Smooth muscle cell (in vitro differentiated cells): Measurements from ENCODE around the gene GPRC5C. TPM values are rescaled to one million over a fixed set of nuclear protein-coding genes. Genes with fewer than 3 reads are reported as not detected.
A peak's percentile ranks its signal among the peaks of the same experiment; 100 is the strongest.

Source experiments
- DNase-seq: peaks from one replicate; lab custom pipeline; 2025; ENCODE audit not compliant: unreplicated experiment; lab: John Stamatoyannopoulos, UW
- H2AFZ ChIP-seq: fragments of 200-600 bp; sonication (generic); 2 replicates; pipeline ENCODE4 v1.6.0; 2016; ENCODE audit warnings: antibody characterized with exemption, low read depth, mild to moderate bottlenecking
- H3F3A ChIP-seq: fragments of 200-600 bp; sonication (generic); 2 replicates; pipeline ENCODE4 v1.6.0; 2017; ENCODE audit warnings: antibody characterized with exemption, low read depth
- H3K27ac ChIP-seq: fragments of 200-600 bp; sonication (generic); 2 replicates; pipeline ENCODE4 v1.5.1; 2016; ENCODE audit warnings: low read depth, mild to moderate bottlenecking
- H3K27me3 ChIP-seq: fragments of 200-600 bp; sonication (generic); 2 replicates; pipeline ENCODE4 v1.6.1; 2016; ENCODE audit warnings: low read depth, mild to moderate bottlenecking
- H3K36me3 ChIP-seq: fragments of 200-600 bp; sonication (generic); 2 replicates; pipeline ENCODE4 v1.5.1; 2016; ENCODE audit warnings: low read depth
- H3K4me1 ChIP-seq: fragments of 200-600 bp; sonication (generic); 2 replicates; pipeline ENCODE4 v1.5.1; 2016; ENCODE audit warnings: low read depth
- H3K4me2 ChIP-seq: fragments of 200-600 bp; sonication (generic); 2 replicates; pipeline ENCODE4 v1.6.0; 2016; ENCODE audit warnings: mild to moderate bottlenecking
- H3K4me3 ChIP-seq: fragments of 200-600 bp; sonication (generic); 2 replicates; pipeline ENCODE4 v1.5.1; 2016; ENCODE audit warnings: mild to moderate bottlenecking
- H3K79me2 ChIP-seq: fragments of 200-600 bp; sonication (generic); 2 replicates; pipeline ENCODE4 v1.6.0; 2016; ENCODE audit warnings: low read depth, mild to moderate bottlenecking
- H3K9ac ChIP-seq: fragments of 200-600 bp; sonication (generic); 2 replicates; pipeline ENCODE4 v1.6.0; 2016; ENCODE audit warnings: low read depth
- H3K9me3 ChIP-seq: fragments of 200-600 bp; sonication (generic); replicated peaks from 2 replicates; pipeline ENCODE4 v1.5.1; 2016; ENCODE audit warnings: low read depth
- H4K20me1 ChIP-seq: fragments of 200-600 bp; sonication (generic); 2 replicates; pipeline ENCODE4 v1.6.0; 2016; ENCODE audit warnings: low read depth
- CTCF ChIP-seq: fragments of 200-600 bp; sonication (generic); IDR thresholded peaks from 2 replicates; pipeline ENCODE4 v1.5.1; 2017; ENCODE audit warnings: borderline replicate concordance, mild to moderate bottlenecking, antibody characterized with exemption; ENCODE audit not compliant: insufficient read depth, poor library complexity, severe bottlenecking
- WGBS: methylation state at CpG from one replicate; pipeline ENCODE4 v1.1.7; 2016; ENCODE audit warnings: low lambda C conversion rate; 5-methylcytosine and 5-hydroxymethylcytosine counted together
- polyA plus RNA-seq: library from polyadenylated mRNA; unstranded; fragments of >200 nt; fragmentation: Nextera tagmentation; extraction: Ambion mirVana; gene quantifications from 2 replicates; pipeline ENCODE4 v1.2.1, GENCODE V29; 2016
- total RNA-seq: library from RNA; depleted of rRNA; stranded (reverse); fragments of >200 nt; gene quantifications from 2 replicates; pipeline ENCODE4 v1.2.3, GENCODE V29; 2014

GPRC5C gene
- total and polyA plus RNA-seq, 2 experiments from 2014 or later = 64.5 to 96.9 TPM

- no peaks in the 10 kb centered on the region for H4K20me1 ChIP-seq
- H3K79me2 ChIP-seq = no peaks in the 10 kb centered on the region
- H3K9ac ChIP-seq = no peak overlapping the region
- H3K27ac ChIP-seq = no peak overlapping the region
- no peaks in the 10 kb centered on the region for H3F3A ChIP-seq
- no peaks in the 10 kb centered on the region for H3K9me3 ChIP-seq
- no peaks in the 10 kb centered on the region for H3K4me1 ChIP-seq
- H3K36me3 ChIP-seq = no peaks in the 10 kb centered on the region
- WGBS = 24% methylated on average over 6 of the region's 6 CpGs
- peak overlapping the region; percentile 59 for H3K4me2 ChIP-seq
- DNase-seq = no peak
- peaks cover 6% of the 10 kb centered on the region for H3K27me3 ChIP-seq
- TF ChIP-seq CTCF = no peak
- no peak overlapping the region for H3K4me3 ChIP-seq
- H2AFZ ChIP-seq = no peak overlapping the region
These were observed 46.7 kb downstream of the GPRC5C start for GRCh38 chr17:74478420-74479100.

- TF ChIP-seq CTCF = no peak
- peaks cover 6% of the 10 kb centered on the region for H3K27me3 ChIP-seq
- no peaks in the 10 kb centered on the region for H4K20me1 ChIP-seq
- H3K9me3 ChIP-seq = no peaks in the 10 kb centered on the region
- no peak overlapping the region for H2AFZ ChIP-seq
- H3K79me2 ChIP-seq = no peaks in the 10 kb centered on the region
- no peak overlapping the region for H3K9ac ChIP-seq
- H3K4me2 ChIP-seq = no peak overlapping the region
- H3K27ac ChIP-seq = no peak overlapping the region
- no peak overlapping the region for H3K4me3 ChIP-seq
- no peaks in the 10 kb centered on the region for H3K36me3 ChIP-seq
- DNase-seq = no peak
- no peaks in the 10 kb centered on the region for H3F3A ChIP-seq
- WGBS = 78% methylated on average over 8 of the region's 8 CpGs
- H3K4me1 ChIP-seq = no peaks in the 10 kb centered on the region
These were observed 48.4 kb downstream of the GPRC5C start for GRCh38 chr17:74480290-74480689.

- Histone ChIP-seq H3F3A (no peaks in the 10 kb centered on the region), H3K27me3 (peaks cover 6% of the 10 kb centered on the region), H3K9ac (no peak overlapping the region), H3K9me3 (no peaks in the 10 kb centered on the region), H3K79me2 (no peaks in the 10 kb centered on the region), H3K27ac (no peak overlapping the region), H3K36me3 (no peaks in the 10 kb centered on the region), H4K20me1 (no peaks in the 10 kb centered on the region), H3K4me1 (no peaks in the 10 kb centered on the region), H2AFZ (no peak overlapping the region), H3K4me2 (no peak overlapping the region), H3K4me3 (no peak overlapping the region)
- 89% methylated on average over 7 of the region's 7 CpGs for WGBS
- no peak for TF ChIP-seq CTCF
- DNase-seq = no peak
These were observed 49.7 kb downstream of the GPRC5C start for GRCh38 chr17:74481621-74482020.

- no peaks in the 10 kb centered on the region for H3K4me1 ChIP-seq
- peaks cover 6% of the 10 kb centered on the region for H3K27me3 ChIP-seq
- no peaks in the 10 kb centered on the region for H3K36me3 ChIP-seq
- H3K9me3 ChIP-seq = no peaks in the 10 kb centered on the region
- H3K27ac ChIP-seq = no peak overlapping the region
- no peaks in the 10 kb centered on the region for H3K79me2 ChIP-seq
- H4K20me1 ChIP-seq = no peaks in the 10 kb centered on the region
- no peak for DNase-seq
- no peak overlapping the region for H3K4me3 ChIP-seq
- no peak overlapping the region for H2AFZ ChIP-seq
- H3F3A ChIP-seq = no peaks in the 10 kb centered on the region
- no peak for TF ChIP-seq CTCF
- no peak overlapping the region for H3K9ac ChIP-seq
- H3K4me2 ChIP-seq = no peak overlapping the region
- WGBS = 72% methylated on average over 9 of the region's 9 CpGs
These were observed 52.2 kb downstream of the GPRC5C start for GRCh38 chr17:74484066-74484465.
